Nephron (organoid): ENCODE measurements around the gene DNPH1.

ENCODE experiments used
- H3K27ac Mint-ChIP-seq, 3 experiments: 2 replicates each; pipeline ENCODE4 v1.8.0; 2020; ENCODE audit warnings: mixed read lengths in 3 of 3, mild to moderate bottlenecking in 2 of 3, moderate library complexity in 1 of 3
- H3K27me3 Mint-ChIP-seq: 2 replicates; pipeline ENCODE4 v1.8.0; 2021; ENCODE audit warnings: low read depth, mild to moderate bottlenecking, moderate library complexity, mixed read lengths
- H3K36me3 Mint-ChIP-seq: 2 replicates; pipeline ENCODE4 v1.8.0; 2020; ENCODE audit warnings: low read depth, mixed read lengths
- H3K4me1 Mint-ChIP-seq: 2 replicates; pipeline ENCODE4 v1.8.0; 2020; ENCODE audit warnings: mixed read lengths
- H3K4me3 Mint-ChIP-seq, 3 experiments: 2 replicates each; pipeline ENCODE4 v1.8.0; 2020; ENCODE audit warnings: mild to moderate bottlenecking in 3 of 3, mixed read lengths in 3 of 3, moderate library complexity in 2 of 3
- H3K9me3 Mint-ChIP-seq: 2 replicates; pipeline ENCODE4 v1.8.0; 2020; ENCODE audit warnings: mixed read lengths
- TF ChIP-seq, protein P1 (sequence below), 3 experiments: fragments of 200-600 bp; sonication (generic); IDR thresholded peaks; one replicate each; pipeline ENCODE4 v1.5.0; 2021; ENCODE audit warnings: antibody characterized with exemption in 3 of 3; ENCODE audit not compliant: unreplicated experiment in 3 of 3

The DNPH1 gene

DNA sequence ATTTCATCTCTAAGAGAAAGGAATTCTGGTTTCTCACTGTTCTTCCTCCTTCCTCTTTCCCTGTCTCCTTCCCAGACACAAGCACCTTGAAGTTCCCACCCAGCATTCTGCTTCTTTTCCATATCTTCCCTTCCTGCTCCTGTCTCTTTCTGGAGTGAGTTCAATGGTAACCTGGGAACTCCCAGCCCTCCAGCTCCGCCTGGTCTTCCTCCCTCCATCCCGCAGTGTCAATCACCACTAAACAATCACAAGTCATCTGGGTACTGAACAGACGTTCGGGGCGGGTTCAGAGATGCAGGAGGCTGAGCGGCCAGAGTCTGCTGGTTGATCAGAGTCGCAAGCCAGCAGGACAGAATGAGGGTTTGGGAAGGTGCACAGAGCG lies 21.7 kb upstream of the DNPH1 start:
- Mint-ChIP-seq H3K9me3 (no peaks in the 10 kb centered on the region), H3K27me3 (peaks cover 34% of the 10 kb centered on the region), H3K27ac (peak overlapping the region in 2 of 3 experiments; percentile 13 to 56), H3K36me3 (no peaks in the 10 kb centered on the region), H3K4me1 (peaks cover 25% of the 10 kb centered on the region), H3K4me3 (peak overlapping the region; percentile 11 to 47 (median 13))
- TF ChIP-seq, protein P1, sequence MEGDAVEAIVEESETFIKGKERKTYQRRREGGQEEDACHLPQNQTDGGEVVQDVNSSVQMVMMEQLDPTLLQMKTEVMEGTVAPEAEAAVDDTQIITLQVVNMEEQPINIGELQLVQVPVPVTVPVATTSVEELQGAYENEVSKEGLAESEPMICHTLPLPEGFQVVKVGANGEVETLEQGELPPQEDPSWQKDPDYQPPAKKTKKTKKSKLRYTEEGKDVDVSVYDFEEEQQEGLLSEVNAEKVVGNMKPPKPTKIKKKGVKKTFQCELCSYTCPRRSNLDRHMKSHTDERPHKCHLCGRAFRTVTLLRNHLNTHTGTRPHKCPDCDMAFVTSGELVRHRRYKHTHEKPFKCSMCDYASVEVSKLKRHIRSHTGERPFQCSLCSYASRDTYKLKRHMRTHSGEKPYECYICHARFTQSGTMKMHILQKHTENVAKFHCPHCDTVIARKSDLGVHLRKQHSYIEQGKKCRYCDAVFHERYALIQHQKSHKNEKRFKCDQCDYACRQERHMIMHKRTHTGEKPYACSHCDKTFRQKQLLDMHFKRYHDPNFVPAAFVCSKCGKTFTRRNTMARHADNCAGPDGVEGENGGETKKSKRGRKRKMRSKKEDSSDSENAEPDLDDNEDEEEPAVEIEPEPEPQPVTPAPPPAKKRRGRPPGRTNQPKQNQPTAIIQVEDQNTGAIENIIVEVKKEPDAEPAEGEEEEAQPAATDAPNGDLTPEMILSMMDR (IDR thresholded peaks at IDR 0.05; ENCODE audit: unreplicated experiment in 3 of 3) = no peak

DNA sequence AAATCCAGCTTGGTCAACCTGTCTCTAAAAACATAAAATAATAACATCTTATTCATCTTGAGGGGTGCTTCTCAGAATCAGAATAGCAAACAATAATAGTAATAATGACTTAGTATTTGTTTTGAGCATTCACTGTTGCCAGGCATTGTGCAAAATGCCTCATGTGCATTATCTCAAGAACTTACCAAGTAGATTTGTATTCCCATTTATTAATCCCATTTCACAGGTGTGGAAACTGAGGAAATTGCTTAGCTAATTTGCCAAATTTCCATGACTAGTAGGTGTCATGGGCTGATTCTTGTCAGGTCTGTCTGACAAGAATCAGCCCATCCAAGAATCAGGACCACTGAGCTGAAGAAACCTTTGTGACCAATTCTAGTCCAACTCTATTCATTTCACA lies 19.5 kb upstream of the DNPH1 start:
- Mint-ChIP-seq H3K4me1 (peaks cover 25% of the 10 kb centered on the region), H3K4me3 (no peak overlapping the region), H3K27me3 (peaks cover 26% of the 10 kb centered on the region), H3K36me3 (no peaks in the 10 kb centered on the region), H3K27ac (no peak overlapping the region), H3K9me3 (no peaks in the 10 kb centered on the region)
- TF ChIP-seq, protein P1 (IDR thresholded peaks at IDR 0.05; ENCODE audit: unreplicated experiment in 3 of 3) = no peak

DNA sequence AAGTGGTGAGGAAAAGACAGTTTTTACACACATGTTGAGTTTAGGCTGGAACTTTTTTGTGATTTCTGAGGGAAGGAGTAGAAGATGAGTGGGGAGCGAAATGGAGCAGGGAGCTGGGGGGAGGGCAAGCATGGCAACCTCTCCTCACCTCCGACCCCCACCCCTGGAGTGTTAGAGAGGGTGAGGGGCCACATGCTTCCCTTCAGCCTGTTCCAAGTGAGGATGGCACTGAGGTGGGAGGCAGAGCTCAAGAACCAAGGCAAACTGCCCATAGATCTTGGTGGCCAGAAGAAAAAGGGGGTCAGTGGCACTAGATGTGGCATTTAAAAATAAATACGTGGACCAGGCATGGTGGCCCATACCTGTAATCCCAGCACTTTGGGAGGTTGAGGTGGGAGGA lies 18.8 kb upstream of the DNPH1 start:
- TF ChIP-seq, protein P1 (IDR thresholded peaks at IDR 0.05; ENCODE audit: unreplicated experiment in 3 of 3) = no peak
- peaks cover 24% of the 10 kb centered on the region for H3K27me3 Mint-ChIP-seq
- H3K36me3 Mint-ChIP-seq = no peaks in the 10 kb centered on the region
- H3K27ac Mint-ChIP-seq = peak overlapping the region in 2 of 3 experiments; percentile 32 to 41
- no peaks in the 10 kb centered on the region for H3K9me3 Mint-ChIP-seq
- peaks cover 25% of the 10 kb centered on the region for H3K4me1 Mint-ChIP-seq
- H3K4me3 Mint-ChIP-seq = peak overlapping the region; percentile 80 to 88 (median 86)

DNA sequence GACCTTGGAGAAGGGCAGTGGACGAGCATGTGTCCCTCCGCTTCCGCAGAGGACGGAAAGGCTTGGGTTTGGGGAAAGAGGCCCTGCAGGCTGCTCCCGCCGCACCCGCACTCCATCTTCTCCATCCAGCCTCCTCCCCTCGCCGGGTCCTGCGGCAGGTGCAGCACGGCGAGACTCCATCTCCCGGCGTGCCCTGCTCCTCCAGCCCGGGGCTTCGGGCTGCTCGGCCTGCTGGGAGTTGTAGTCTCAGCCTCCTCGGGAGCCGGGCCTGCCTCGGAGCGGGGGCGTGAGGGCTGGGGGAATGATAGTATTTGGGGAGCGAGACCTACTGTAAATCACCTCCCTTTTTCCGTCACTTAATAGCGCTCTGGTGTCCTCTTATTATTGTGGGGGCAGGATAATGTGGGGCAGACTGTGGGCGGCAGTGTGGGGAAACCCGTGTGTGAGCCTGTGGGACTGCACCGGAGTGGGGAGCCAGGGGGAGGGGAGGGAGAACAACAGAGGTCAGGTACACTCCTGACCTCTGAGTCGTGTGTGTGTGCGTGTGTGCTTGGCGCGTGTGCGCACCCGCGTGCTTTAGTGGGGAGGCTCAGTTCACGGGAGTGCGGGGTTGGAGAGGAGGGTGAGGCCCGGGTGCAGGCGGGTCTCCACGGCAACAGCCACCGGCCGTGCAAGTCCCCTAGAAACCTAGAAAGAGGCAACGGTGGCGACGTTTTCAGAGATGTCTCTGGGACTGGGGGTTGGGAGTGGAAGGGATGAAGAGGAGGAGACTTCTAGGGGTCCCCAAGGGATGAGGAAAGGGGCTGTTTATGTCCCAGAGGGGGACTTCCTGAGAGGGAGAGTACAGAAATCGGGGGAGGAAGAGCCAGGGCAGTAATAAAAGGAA lies 18.1 kb upstream of the DNPH1 start:
- H3K4me3 Mint-ChIP-seq = peak overlapping the region; percentile 80 to 88 (median 86)
- peaks cover 25% of the 10 kb centered on the region for H3K4me1 Mint-ChIP-seq
- TF ChIP-seq, protein P1 (IDR thresholded peaks at IDR 0.05; ENCODE audit: unreplicated experiment in 3 of 3) = no peak
- H3K9me3 Mint-ChIP-seq = no peaks in the 10 kb centered on the region
- peak overlapping the region; percentile 32 to 79 (median 41) for H3K27ac Mint-ChIP-seq
- H3K27me3 Mint-ChIP-seq = peaks cover 21% of the 10 kb centered on the region
- no peaks in the 10 kb centered on the region for H3K36me3 Mint-ChIP-seq

DNA sequence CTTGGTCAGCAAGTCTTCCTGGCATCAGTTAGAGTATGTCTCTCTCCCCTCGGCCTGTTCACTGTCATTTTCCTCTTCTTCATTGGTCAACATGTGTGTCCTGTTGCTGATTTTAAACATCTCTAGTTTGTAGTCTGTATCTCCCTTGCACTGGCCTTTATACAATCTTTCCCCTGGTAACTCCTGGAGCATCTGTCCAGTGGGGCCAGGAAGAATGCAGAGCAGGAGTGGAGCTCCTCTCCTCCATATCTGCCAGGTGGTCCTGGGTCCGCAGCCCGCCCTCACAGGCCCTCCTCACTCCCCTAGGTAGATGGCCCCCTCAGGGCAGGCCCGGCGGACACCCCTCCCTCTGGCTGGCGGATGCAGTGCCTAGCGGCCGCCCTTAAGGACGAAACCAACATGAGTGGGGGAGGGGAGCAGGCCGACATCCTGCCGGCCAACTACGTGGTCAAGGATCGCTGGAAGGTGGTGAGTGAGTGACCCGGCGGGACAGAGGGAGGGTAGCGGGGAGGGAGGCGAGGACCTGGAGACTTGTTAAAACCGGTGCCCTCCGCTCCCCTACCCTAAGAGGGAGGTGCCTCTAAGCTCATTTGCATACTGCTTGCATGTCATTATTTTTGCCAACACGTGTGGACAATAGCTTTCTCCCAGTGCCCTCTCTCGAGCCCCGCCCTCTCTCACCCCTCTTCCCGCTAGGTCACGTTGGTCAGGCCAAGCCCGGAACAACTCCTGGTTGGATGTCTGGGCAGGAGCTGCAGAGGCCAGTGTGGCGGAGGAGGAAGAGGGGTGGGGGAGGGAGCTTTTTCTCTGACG lies 17.2 kb upstream of the DNPH1 start:
- H3K4me1 Mint-ChIP-seq = peaks cover 19% of the 10 kb centered on the region
- TF ChIP-seq, protein P1 (IDR thresholded peaks at IDR 0.05; ENCODE audit: unreplicated experiment in 3 of 3) = no peak
- peaks cover 16% of the 10 kb centered on the region for H3K27me3 Mint-ChIP-seq
- H3K36me3 Mint-ChIP-seq = no peaks in the 10 kb centered on the region
- peaks cover 3% of the 10 kb centered on the region for H3K9me3 Mint-ChIP-seq
- H3K4me3 Mint-ChIP-seq = peak overlapping the region; percentile 80 to 88 (median 86)
- peak overlapping the region in 1 of 3 experiments; percentile 79 for H3K27ac Mint-ChIP-seq
